GM12873 (cell line): Measurements from ENCODE around the gene PIM1.

Source experiments
- CTCF ChIP-seq: IDR thresholded peaks from 2 replicates; pipeline ENCODE4 v1.5.1; 2012; ENCODE audit warnings: low read depth, mild to moderate bottlenecking, moderate library complexity, low read length, control low read depth; ENCODE audit not compliant: insufficient read depth; ENCODE audit errors: missing control alignments

PIM1 gene

GRCh38 chr6:37169496-37170272, at the start of gene PIM1:
PIM1 (plus strand) TSS chr6:37170152; CDS start chr6:37170576, 424 bp downstream.
- no peak for TF ChIP-seq CTCF

GRCh38 chr6:37121556-37121955, 48.4 kb upstream of the PIM1 start:
- no peak for TF ChIP-seq CTCF

GRCh38 chr6:37122861-37123260, 47.1 kb upstream of the PIM1 start:
- no peak for TF ChIP-seq CTCF

- TF ChIP-seq CTCF, result no peak
These were observed 45.8 kb upstream of the PIM1 start for GRCh38 chr6:37123957-37124729.

- TF ChIP-seq CTCF, result no peak
These were observed 44.0 kb upstream of the PIM1 start for GRCh38 chr6:37125774-37126492.

GRCh38 chr6:37126493-37126958, 43.4 kb upstream of the PIM1 start:
- TF ChIP-seq CTCF, result no peak
